Natural killer cell (primary cell): ENCODE data around the gene DOK3. TPM values are rescaled to one million over a fixed set of nuclear protein-coding genes. Genes with fewer than 3 reads are reported as not detected.

Experiments
- ATAC-seq, 3 donors: fragments of 150-1000 bp in 2 of 3; fragments of 200-7000 bp in 1 of 3; cut with Tn5 transposase; 1 replicate in 1 of 3; 2 replicates in 2 of 3; pipeline ENCODE4 v1.10.0; 2021; ENCODE audit warnings: mild to moderate bottlenecking in 2 of 3, moderate library complexity in 2 of 3
- DNase-seq, 2 donors: peaks; one replicate each; pipeline versions ENCODE4 v3.0.0 to v3.0.0-alpha.2; 2013 to 2021; ENCODE audit warnings: mixed read lengths in 1 of 2
- H3K27ac ChIP-seq: one replicate; pipeline ENCODE4 v1.5.1; 2013; ENCODE audit warnings: mild to moderate bottlenecking, low read length
- H3K27me3 ChIP-seq: one replicate; pipeline ENCODE4 v1.6.1; 2013; ENCODE audit warnings: low read length; ENCODE audit not compliant: control insufficient read depth, insufficient read depth
- H3K36me3 ChIP-seq: one replicate; pipeline ENCODE4 v1.6.1; 2013; ENCODE audit warnings: low read length; ENCODE audit not compliant: control insufficient read depth, insufficient read depth
- H3K4me1 ChIP-seq: one replicate; pipeline ENCODE4 v1.6.1; 2013; ENCODE audit warnings: low read length; ENCODE audit not compliant: control insufficient read depth, insufficient read depth
- H3K4me3 ChIP-seq: one replicate; pipeline ENCODE4 v1.5.1; 2013; ENCODE audit warnings: low read length
- H3K9me3 ChIP-seq: one replicate; pipeline ENCODE4 v1.6.1; 2013; ENCODE audit warnings: low read length; ENCODE audit not compliant: control insufficient read depth, insufficient read depth
- H3K27ac Mint-ChIP-seq, 2 donors: one replicate each; pipeline ENCODE4 v1.8.0; 2022; ENCODE audit warnings: mild to moderate bottlenecking in 2 of 2, mixed read lengths in 2 of 2, moderate library complexity in 1 of 2
- H3K27me3 Mint-ChIP-seq, 2 donors: one replicate each; pipeline ENCODE4 v1.8.0; 2022; ENCODE audit warnings: low read depth in 2 of 2, mixed read lengths in 2 of 2
- H3K36me3 Mint-ChIP-seq: one replicate; pipeline ENCODE4 v1.8.0; 2022; ENCODE audit warnings: mixed read lengths
- H3K4me1 Mint-ChIP-seq, 2 donors: one replicate each; pipeline ENCODE4 v1.8.0; 2022; ENCODE audit warnings: mixed read lengths in 2 of 2
- H3K4me3 Mint-ChIP-seq: one replicate; pipeline ENCODE4 v1.8.0; 2022; ENCODE audit warnings: mild to moderate bottlenecking, moderate library complexity, mixed read lengths
- H3K9me3 Mint-ChIP-seq, 2 donors: one replicate each; pipeline ENCODE4 v1.8.0; 2022; ENCODE audit warnings: mixed read lengths in 2 of 2
- WGBS: methylation state at CpG from one replicate; pipeline ENCODE4 v1.1.7; 2013; ENCODE audit warnings: missing lambda C conversion rate; ENCODE audit not compliant: insufficient coverage; 5-methylcytosine and 5-hydroxymethylcytosine counted together
- intact Hi-C: fragments of 100-400 bp; cut with micrococcal nuclease; formaldehyde crosslinking; loops from one replicate; pipeline ENCODE4 v1.14.2; 2022
- total RNA-seq, 4 donors: library from RNA; stranded (reverse); fragments of 120-200 nt in 1 of 4; gene quantifications; one replicate each; pipeline versions ENCODE4 v1.2.3 to v1.2.4, GENCODE V29; 2013 to 2022
- TF ChIP-seq, protein P1 (sequence below): fragments of 200-600 bp; IDR thresholded peaks from one replicate; pipeline ENCODE4 v1.8.0; 2022; ENCODE audit warnings: antibody characterized with exemption

The DOK3 gene
- total RNA-seq, 3 donors from 2014 or later (not counting 1 experiment from before 2014, with no cell fraction given) = 3.5 to 19.8 (median 9.1) TPM

DNA sequence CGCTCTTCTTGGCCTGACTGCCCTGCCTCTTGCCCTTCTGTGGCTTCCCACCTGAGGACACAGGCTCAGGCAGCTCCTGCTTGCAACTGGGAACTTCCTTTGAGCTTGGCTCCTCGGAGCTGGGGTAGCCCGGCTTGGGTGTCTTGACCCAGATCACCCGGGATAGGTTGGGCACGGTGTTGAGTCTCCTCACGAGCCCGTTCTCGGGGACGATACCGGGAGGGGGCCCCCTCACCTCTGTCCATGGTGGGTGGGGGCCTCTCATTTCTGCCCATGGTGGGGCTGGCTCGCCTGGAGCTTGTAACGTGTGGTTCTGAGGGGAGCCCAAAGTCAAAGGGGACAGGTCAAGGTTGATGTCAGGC lies 14.9 kb upstream of the DOK3 start:
- no peak for DNase-seq
- Histone ChIP-seq H3K36me3 (peaks cover 40% of the 10 kb centered on the region), H3K27me3 (no peaks in the 10 kb centered on the region), H3K9me3 (no peaks in the 10 kb centered on the region), H3K27ac (no peak overlapping the region), H3K4me1 (peaks cover 13% of the 10 kb centered on the region), H3K4me3 (no peak overlapping the region)
- TF ChIP-seq, protein P1, sequence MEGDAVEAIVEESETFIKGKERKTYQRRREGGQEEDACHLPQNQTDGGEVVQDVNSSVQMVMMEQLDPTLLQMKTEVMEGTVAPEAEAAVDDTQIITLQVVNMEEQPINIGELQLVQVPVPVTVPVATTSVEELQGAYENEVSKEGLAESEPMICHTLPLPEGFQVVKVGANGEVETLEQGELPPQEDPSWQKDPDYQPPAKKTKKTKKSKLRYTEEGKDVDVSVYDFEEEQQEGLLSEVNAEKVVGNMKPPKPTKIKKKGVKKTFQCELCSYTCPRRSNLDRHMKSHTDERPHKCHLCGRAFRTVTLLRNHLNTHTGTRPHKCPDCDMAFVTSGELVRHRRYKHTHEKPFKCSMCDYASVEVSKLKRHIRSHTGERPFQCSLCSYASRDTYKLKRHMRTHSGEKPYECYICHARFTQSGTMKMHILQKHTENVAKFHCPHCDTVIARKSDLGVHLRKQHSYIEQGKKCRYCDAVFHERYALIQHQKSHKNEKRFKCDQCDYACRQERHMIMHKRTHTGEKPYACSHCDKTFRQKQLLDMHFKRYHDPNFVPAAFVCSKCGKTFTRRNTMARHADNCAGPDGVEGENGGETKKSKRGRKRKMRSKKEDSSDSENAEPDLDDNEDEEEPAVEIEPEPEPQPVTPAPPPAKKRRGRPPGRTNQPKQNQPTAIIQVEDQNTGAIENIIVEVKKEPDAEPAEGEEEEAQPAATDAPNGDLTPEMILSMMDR = no peak
- Mint-ChIP-seq H3K9me3 (no peaks in the 10 kb centered on the region), H3K27ac (no peak overlapping the region), H3K4me3 (no peak overlapping the region), H3K36me3 (no peaks in the 10 kb centered on the region), H3K4me1 (peaks cover 17 to 24% of the 10 kb centered on the region in 2 donors), H3K27me3 (no peaks in the 10 kb centered on the region)
- ATAC-seq = no peak
- 98% methylated on average over 12 of the region's 12 CpGs for WGBS
- intact Hi-C loops = no loop called here

DNA sequence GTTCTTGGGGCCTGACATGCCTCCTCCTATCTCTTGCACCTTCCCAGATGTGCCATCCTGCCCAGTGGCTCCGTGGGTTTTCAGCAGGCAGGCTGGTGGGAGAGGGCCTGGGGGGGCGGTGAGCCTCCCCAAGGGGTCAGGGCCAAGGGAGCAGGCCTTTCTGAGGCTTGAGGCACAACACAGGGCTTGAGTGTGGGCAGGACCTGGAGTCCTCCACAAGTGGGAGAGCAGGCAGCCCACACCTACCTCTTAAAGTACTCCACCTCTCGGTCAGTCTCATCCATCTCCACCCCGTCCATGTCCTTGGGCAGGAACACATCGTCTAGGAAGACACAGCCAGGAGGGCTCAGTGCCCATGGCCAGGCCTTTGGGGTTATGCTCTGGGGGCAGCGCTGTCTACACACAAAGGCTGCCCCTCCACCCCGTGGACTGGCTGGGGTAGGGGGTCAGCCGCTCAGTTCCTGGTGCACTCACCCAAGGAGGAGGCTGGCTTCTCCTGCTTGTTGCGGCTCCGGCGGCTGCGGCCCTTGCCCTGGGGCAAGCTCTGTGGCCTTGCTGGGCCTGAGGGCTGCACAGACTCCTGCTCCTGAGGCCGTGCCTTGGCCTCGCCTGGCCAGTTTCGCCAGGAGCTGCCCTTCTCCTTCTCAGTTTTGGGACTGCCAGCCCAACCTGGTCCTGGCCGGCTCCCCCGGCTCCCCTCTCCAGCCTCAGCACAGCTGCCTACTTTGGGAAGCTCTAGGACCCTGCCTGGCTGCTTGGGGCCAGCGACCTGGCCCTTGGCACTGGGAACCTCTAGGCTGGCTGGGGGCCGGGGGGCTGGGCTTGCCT lies 14.3 kb upstream of the DOK3 start:
- H3K9me3 ChIP-seq = no peaks in the 10 kb centered on the region
- Mint-ChIP-seq H3K4me1 (peaks cover 17 to 25% of the 10 kb centered on the region in 2 donors), H3K36me3 (no peaks in the 10 kb centered on the region), H3K27me3 (no peaks in the 10 kb centered on the region), H3K4me3 (no peak overlapping the region), H3K27ac (no peak overlapping the region), H3K9me3 (no peaks in the 10 kb centered on the region)
- H3K4me3 ChIP-seq = no peak overlapping the region
- DNase-seq (no peak), ATAC-seq (no peak)
- TF ChIP-seq, protein P1 = no peak
- intact Hi-C loops = no loop called here
- H3K4me1 ChIP-seq = peaks cover 18% of the 10 kb centered on the region
- H3K36me3 ChIP-seq = peaks cover 35% of the 10 kb centered on the region
- no peak overlapping the region for H3K27ac ChIP-seq
- 96% methylated on average over 19 of the region's 19 CpGs for WGBS
- no peaks in the 10 kb centered on the region for H3K27me3 ChIP-seq

DNA sequence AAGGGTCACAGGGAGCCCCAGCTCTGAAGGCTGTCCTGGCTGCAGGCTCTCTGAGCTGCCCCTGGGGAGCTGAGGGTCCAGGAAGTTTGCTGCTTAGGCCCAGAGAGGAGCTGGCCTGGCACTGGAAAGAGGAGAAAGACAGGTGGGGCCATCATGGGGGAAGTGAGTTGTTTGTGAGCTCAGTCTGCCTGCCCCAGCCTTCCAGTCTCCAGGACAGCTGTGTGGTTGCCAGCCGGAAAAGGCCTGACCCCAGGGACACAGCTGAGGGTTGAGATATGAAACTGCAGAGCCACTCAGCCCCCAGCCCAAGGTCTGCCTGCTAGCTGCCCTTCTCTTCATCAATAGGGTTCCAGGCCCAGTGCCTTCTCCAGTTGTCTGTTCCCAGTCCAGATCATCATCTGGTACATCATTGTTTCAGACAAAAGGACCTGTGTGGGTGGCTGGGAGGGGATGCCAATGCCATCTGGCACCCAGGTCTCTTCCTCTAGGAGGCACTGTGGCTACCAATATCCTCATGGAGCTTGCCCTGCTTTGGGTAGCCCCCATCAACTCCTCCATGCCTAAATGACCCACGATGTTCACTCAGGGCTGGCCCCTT lies 11.4 kb upstream of the DOK3 start:
- no peak overlapping the region for H3K4me3 Mint-ChIP-seq
- ATAC-seq = no peak
- peaks cover 33 to 41% of the 10 kb centered on the region in 2 donors for H3K4me1 Mint-ChIP-seq
- Histone ChIP-seq H3K4me1 (peaks cover 29% of the 10 kb centered on the region), H3K9me3 (no peaks in the 10 kb centered on the region), H3K36me3 (peaks cover 20% of the 10 kb centered on the region), H3K27ac (no peak overlapping the region), H3K27me3 (no peaks in the 10 kb centered on the region), H3K4me3 (no peak overlapping the region)
- intact Hi-C loops = no loop called here
- H3K27me3 Mint-ChIP-seq = no peaks in the 10 kb centered on the region
- H3K36me3 Mint-ChIP-seq = no peaks in the 10 kb centered on the region
- H3K9me3 Mint-ChIP-seq = no peaks in the 10 kb centered on the region
- 65% methylated on average over 2 of the region's 2 CpGs for WGBS
- TF ChIP-seq, protein P1 = no peak
- peak overlapping the region; percentile 61 to 64 for H3K27ac Mint-ChIP-seq
- no peak for DNase-seq
